Endothelial cell of umbilical vein (primary cell): Measurements from ENCODE around the gene HOXB2.

Experiments used
- EZH2 ChIP-seq: IDR thresholded peaks from 2 replicates; pipeline ENCODE4 v1.6.1; 2012; ENCODE audit warnings: borderline replicate concordance, low read depth, mild to moderate bottlenecking, moderate library complexity, low read length, inconsistent platforms; ENCODE audit not compliant: severe bottlenecking
- JUN ChIP-seq: IDR thresholded peaks from 2 replicates; pipeline ENCODE4 v1.6.1; 2011; ENCODE audit warnings: borderline replicate concordance, low read depth; ENCODE audit not compliant: insufficient read length, insufficient read depth
- MYC ChIP-seq: IDR thresholded peaks from one replicate; pipeline ENCODE4 v1.6.1; 2011; ENCODE audit warnings: mild to moderate bottlenecking, low read depth, low read length
- POLR2A ChIP-seq: IDR thresholded peaks from 2 replicates; pipeline ENCODE4 v1.6.1; 2012; ENCODE audit warnings: low read depth, mild to moderate bottlenecking, control low read depth, low read length
- POLR2AphosphoS5 ChIP-seq: IDR thresholded peaks from 2 replicates; pipeline ENCODE4 v1.6.1; 2012; ENCODE audit warnings: low read depth, mild to moderate bottlenecking, control low read depth, low read length, moderate library complexity; ENCODE audit not compliant: insufficient read depth
- TF ChIP-seq, protein P1 (sequence below), 2 donors: IDR thresholded peaks; 1 replicate in 1 of 2; 2 replicates in 1 of 2; pipeline ENCODE4 v1.5.1; 2011; ENCODE audit warnings: low read length in 2 of 2, mild to moderate bottlenecking in 2 of 2, moderate library complexity in 2 of 2, control low read depth in 1 of 2, inconsistent platforms in 1 of 2, low read depth in 1 of 2; ENCODE audit not compliant: insufficient read depth in 1 of 2; ENCODE audit errors: extremely low read depth in 1 of 2
- TF ChIP-seq, protein P2 (sequence below): IDR thresholded peaks from 2 replicates; pipeline ENCODE4 v1.6.1; 2011; ENCODE audit not compliant: insufficient read depth, insufficient read length

- TF ChIP-seq POLR2A: no peak
- TF ChIP-seq, protein P1, sequence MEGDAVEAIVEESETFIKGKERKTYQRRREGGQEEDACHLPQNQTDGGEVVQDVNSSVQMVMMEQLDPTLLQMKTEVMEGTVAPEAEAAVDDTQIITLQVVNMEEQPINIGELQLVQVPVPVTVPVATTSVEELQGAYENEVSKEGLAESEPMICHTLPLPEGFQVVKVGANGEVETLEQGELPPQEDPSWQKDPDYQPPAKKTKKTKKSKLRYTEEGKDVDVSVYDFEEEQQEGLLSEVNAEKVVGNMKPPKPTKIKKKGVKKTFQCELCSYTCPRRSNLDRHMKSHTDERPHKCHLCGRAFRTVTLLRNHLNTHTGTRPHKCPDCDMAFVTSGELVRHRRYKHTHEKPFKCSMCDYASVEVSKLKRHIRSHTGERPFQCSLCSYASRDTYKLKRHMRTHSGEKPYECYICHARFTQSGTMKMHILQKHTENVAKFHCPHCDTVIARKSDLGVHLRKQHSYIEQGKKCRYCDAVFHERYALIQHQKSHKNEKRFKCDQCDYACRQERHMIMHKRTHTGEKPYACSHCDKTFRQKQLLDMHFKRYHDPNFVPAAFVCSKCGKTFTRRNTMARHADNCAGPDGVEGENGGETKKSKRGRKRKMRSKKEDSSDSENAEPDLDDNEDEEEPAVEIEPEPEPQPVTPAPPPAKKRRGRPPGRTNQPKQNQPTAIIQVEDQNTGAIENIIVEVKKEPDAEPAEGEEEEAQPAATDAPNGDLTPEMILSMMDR (IDR thresholded peaks at IDR 0.05; ENCODE audit: extremely low read depth in 1 of 2, insufficient read depth in 1 of 2, low read depth in 1 of 2, low read length in 2 of 2): no peak
- no peak for TF ChIP-seq EZH2
- no peak for TF ChIP-seq JUN
- TF ChIP-seq POLR2AphosphoS5: no peak
- TF ChIP-seq, protein P2, sequence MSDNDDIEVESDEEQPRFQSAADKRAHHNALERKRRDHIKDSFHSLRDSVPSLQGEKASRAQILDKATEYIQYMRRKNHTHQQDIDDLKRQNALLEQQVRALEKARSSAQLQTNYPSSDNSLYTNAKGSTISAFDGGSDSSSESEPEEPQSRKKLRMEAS: no peak
- TF ChIP-seq MYC: no peak
These were observed 14.6 kb downstream of the HOXB2 start for GRCh38 chr17:48530208-48530886.
